H1 (cell line): Measurements from ENCODE around the gene C1S. TPM values are rescaled to one million over a fixed set of nuclear protein-coding genes. Genes with fewer than 3 reads are reported as not detected.

ENCODE experiments used
- CTCF ChIA-PET: fragments of 300-600 bp; sonication (Branson Sonifier 250); formaldehyde crosslinking; loops from one replicate; lab custom pipeline; 2021; ENCODE audit not compliant: partially characterized antibody; lab: Charles Lee
- POLR2A ChIA-PET: fragments of 300-600 bp; sonication (Branson Sonifier 250); formaldehyde crosslinking; loops from one replicate; lab custom pipeline; 2021; ENCODE audit warnings: inconsistent platforms; ENCODE audit not compliant: partially characterized antibody; lab: Charles Lee
- DNase-seq, 2 experiments: peaks; one replicate each; pipeline versions ENCODE4 v3.0.0 to v3.0.0-alpha.2; 2010 to 2022; ENCODE audit warnings: low spot score in 2 of 2, low read depth in 1 of 2, mixed read lengths in 1 of 2
- FAIRE-seq: peaks from 2 replicates; lab custom pipeline; 2011; peaks lifted over from hg19 to GRCh38; lab: Jason Lieb, UNC
- H2AFZ ChIP-seq: 2 replicates; pipeline ENCODE4 v1.8.1; 2012; ENCODE audit warnings: low read length, inconsistent platforms
- H2AK5ac ChIP-seq: 2 replicates; pipeline ENCODE4 v1.6.1; 2013; ENCODE audit warnings: low read depth, low read length
- H2BK120ac ChIP-seq: replicated peaks from 2 replicates; pipeline ENCODE3; 2013; ENCODE audit warnings: low read depth, low read length, inconsistent platforms
- H2BK12ac ChIP-seq: 2 replicates; pipeline ENCODE4 v1.6.1; 2013; ENCODE audit warnings: low read depth, low read length
- H2BK15ac ChIP-seq: 2 replicates; pipeline ENCODE4 v1.6.1; 2013; ENCODE audit warnings: low read length
- H2BK20ac ChIP-seq: 2 replicates; pipeline ENCODE4 v1.6.1; 2013; ENCODE audit warnings: low read length
- H2BK5ac ChIP-seq: 2 replicates; pipeline ENCODE4 v1.6.1; 2013; ENCODE audit warnings: low read depth, low read length
- H3K14ac ChIP-seq: 2 replicates; pipeline ENCODE4 v1.6.1; 2013; ENCODE audit warnings: inconsistent platforms; ENCODE audit not compliant: insufficient read length
- H3K18ac ChIP-seq: 2 replicates; pipeline ENCODE4 v1.6.1; 2013; ENCODE audit warnings: low read length; ENCODE audit errors: extremely low read depth
- H3K23ac ChIP-seq: 2 replicates; pipeline ENCODE4 v1.6.1; 2013; ENCODE audit warnings: inconsistent platforms; ENCODE audit not compliant: insufficient read length
- H3K23me2 ChIP-seq: 2 replicates; pipeline ENCODE4 v1.6.1; 2013; ENCODE audit warnings: low read depth, low read length
- H3K27ac ChIP-seq: 2 replicates; pipeline ENCODE4 v1.6.1; 2011; ENCODE audit warnings: low read depth, low read length, inconsistent platforms
- H3K27me3 ChIP-seq, 4 experiments: replicated peaks in 1 of 4; 1 replicate in 1 of 4; 2 replicates in 3 of 4; pipeline versions ENCODE4 v1.6.1 to v1.8.1; 2011 to 2013; ENCODE audit warnings: low read length in 3 of 4, mild to moderate bottlenecking in 3 of 4, inconsistent platforms in 2 of 4, mixed read lengths in 2 of 4, moderate library complexity in 1 of 4; ENCODE audit not compliant: control insufficient read depth in 3 of 4, insufficient read depth in 3 of 4; ENCODE audit errors: extremely low read depth in 1 of 4
- H3K36me3 ChIP-seq, 4 experiments: 2 replicates each; pipeline versions ENCODE4 v1.6.1 to v1.8.1; 2011 to 2013; ENCODE audit warnings: mild to moderate bottlenecking in 4 of 4, low read length in 3 of 4, moderate library complexity in 2 of 4, control low read depth in 1 of 4, inconsistent platforms in 1 of 4; ENCODE audit not compliant: insufficient read depth in 4 of 4, control insufficient read depth in 2 of 4
- H3K4ac ChIP-seq: replicated peaks from 2 replicates; pipeline ENCODE3; 2013; ENCODE audit warnings: low read length, low read depth, mixed read lengths, inconsistent platforms; ENCODE audit not compliant: insufficient read length
- H3K4me1 ChIP-seq, 4 experiments: replicated peaks in 1 of 4; 1 replicate in 1 of 4; 2 replicates in 3 of 4; pipeline versions ENCODE4 v1.6.1 to v1.8.1; 2011 to 2013; ENCODE audit warnings: low read length in 3 of 4, inconsistent platforms in 2 of 4, mixed read lengths in 1 of 4; ENCODE audit not compliant: insufficient read depth in 4 of 4, control insufficient read depth in 3 of 4
- H3K4me2 ChIP-seq, 2 experiments: 2 replicates each; pipeline versions ENCODE4 v1.6.1 to v1.8.1; 2011 to 2013; ENCODE audit warnings: low read depth in 2 of 2, low read length in 2 of 2, control low read depth in 1 of 2, inconsistent platforms in 1 of 2, mild to moderate bottlenecking in 1 of 2; ENCODE audit not compliant: insufficient read depth in 1 of 2
- H3K4me3 ChIP-seq, 4 experiments: fragments of 200-600, 300-600 bp in 1 of 4; sonication (generic), shearing (Covaris generic), sonication (Bioruptor Twin) in 1 of 4; 2 replicates each; pipeline versions ENCODE4 v1.5.1 to v1.8.1; 2011 to 2016; ENCODE audit warnings: low read length in 4 of 4, low read depth in 3 of 4, control low read depth in 2 of 4, inconsistent platforms in 2 of 4, mild to moderate bottlenecking in 2 of 4, mixed read lengths in 1 of 4, moderate library complexity in 1 of 4; ENCODE audit not compliant: insufficient read depth in 2 of 4; ENCODE audit errors: extremely low read depth in 1 of 4
- H3K56ac ChIP-seq: replicated peaks from 2 replicates; pipeline ENCODE3; 2013; ENCODE audit warnings: low read depth, mild to moderate bottlenecking, mixed read lengths, low read length, inconsistent platforms; ENCODE audit not compliant: insufficient read length
- H3K79me1 ChIP-seq: 2 replicates; pipeline ENCODE4 v1.6.1; 2013; ENCODE audit warnings: low read depth, low read length, control low read depth
- H3K79me2 ChIP-seq, 2 experiments: 2 replicates each; pipeline versions ENCODE4 v1.6.1 to v1.8.1; 2012 to 2013; ENCODE audit warnings: low read length in 2 of 2, mild to moderate bottlenecking in 2 of 2, inconsistent platforms in 1 of 2; ENCODE audit not compliant: insufficient read depth in 2 of 2, control insufficient read depth in 1 of 2
- H3K9ac ChIP-seq, 4 experiments: replicated peaks in 1 of 4; 1 replicate in 1 of 4; 2 replicates in 3 of 4; pipeline versions ENCODE4 v1.6.1 to v1.8.1; 2011 to 2013; ENCODE audit warnings: low read depth in 3 of 4, low read length in 3 of 4, control low read depth in 2 of 4, mild to moderate bottlenecking in 2 of 4, moderate library complexity in 2 of 4, inconsistent platforms in 1 of 4; ENCODE audit errors: extremely low read depth in 1 of 4
- H3K9me3 ChIP-seq, 2 experiments: 2 replicates each; pipeline versions ENCODE4 v1.6.1 to v1.8.1; 2012 to 2013; ENCODE audit warnings: mild to moderate bottlenecking in 2 of 2, moderate library complexity in 2 of 2, control low read depth in 1 of 2, inconsistent platforms in 1 of 2, low read depth in 1 of 2, low read length in 1 of 2, mixed read lengths in 1 of 2; ENCODE audit not compliant: insufficient read depth in 2 of 2
- H4K20me1 ChIP-seq, 2 experiments: replicated peaks in 1 of 2; 2 replicates each; pipeline versions ENCODE3 to v1.8.1; 2011 to 2013; ENCODE audit warnings: inconsistent platforms in 2 of 2, low read length in 2 of 2, mild to moderate bottlenecking in 1 of 2; ENCODE audit not compliant: insufficient read depth in 2 of 2, control insufficient read depth in 1 of 2
- H4K5ac ChIP-seq: 2 replicates; pipeline ENCODE4 v1.6.1; 2013; ENCODE audit warnings: low read length, low read depth, mixed read lengths, inconsistent platforms; ENCODE audit not compliant: insufficient read length
- H4K8ac ChIP-seq: 2 replicates; pipeline ENCODE4 v1.8.0; 2013; ENCODE audit warnings: mild to moderate bottlenecking, moderate library complexity, low read length, inconsistent platforms; ENCODE audit not compliant: insufficient read depth; ENCODE audit errors: extremely low read depth
- H4K91ac ChIP-seq: replicated peaks from 2 replicates; pipeline ENCODE3; 2013; ENCODE audit warnings: low read length, mixed read lengths, inconsistent platforms; ENCODE audit not compliant: insufficient read length
- BACH1 ChIP-seq: IDR thresholded peaks from 2 replicates; pipeline ENCODE4 v1.6.1; 2012; ENCODE audit warnings: low read length, improper control_type of control experiment
- CTBP2 ChIP-seq: IDR thresholded peaks from 2 replicates; pipeline ENCODE4 v1.7.0; 2011; ENCODE audit warnings: borderline replicate concordance, mild to moderate bottlenecking, moderate library complexity, mixed read lengths, low read length; ENCODE audit not compliant: insufficient read depth, insufficient read length
- JUND ChIP-seq: IDR thresholded peaks from 2 replicates; pipeline ENCODE4 v1.6.1; 2011; ENCODE audit warnings: mild to moderate bottlenecking, improper control_type of control experiment, low read length
- KDM4A ChIP-seq: IDR thresholded peaks from one replicate; pipeline ENCODE4 v1.7.1; 2012; ENCODE audit warnings: low read depth, mild to moderate bottlenecking, moderate library complexity, low read length, inconsistent platforms; ENCODE audit not compliant: severe bottlenecking
- KDM5A ChIP-seq: fragments of 200-600 bp; IDR thresholded peaks from 2 replicates; pipeline ENCODE4 v1.7.1; 2012; ENCODE audit warnings: mild to moderate bottlenecking, low read length, inconsistent platforms, mixed read lengths
- WGBS, 2 experiments: shearing (Covaris generic) in 1 of 2; methylation state at CpG; one replicate each; pipeline versions ENCODE4 v1.1.6 to v1.1.7; 2013 to 2015; ENCODE audit warnings: low lambda C conversion rate in 2 of 2, mixed read lengths in 2 of 2, inconsistent platforms in 1 of 2, low coverage in 1 of 2, missing lambda C conversion rate in 1 of 2; ENCODE audit not compliant: insufficient replicate concordance in 2 of 2, insufficient coverage in 1 of 2, insufficient read length in 1 of 2; ENCODE audit errors: extremely low coverage in 1 of 2, missing lambda C conversion rate in 1 of 2; 5-methylcytosine and 5-hydroxymethylcytosine counted together
- polyA plus RNA-seq, 7 experiments: library from polyadenylated mRNA; depleted of rRNA in 3 of 7; stranded (reverse) in 5 of 7; unstranded in 2 of 7; fragments of >200 nt in 5 of 7; fragments of 200-250 nt in 2 of 7; gene quantifications; 1 replicate in 5 of 7; 2 replicates in 1 of 7; 4 replicates in 1 of 7; pipeline versions ENCODE4 v1.2.1 to v1.2.3, GENCODE V29; 2011 to 2013; ENCODE audit warnings: missing spikeins in 2 of 7, mixed read lengths in 2 of 7
- total RNA-seq: library from RNA; stranded (reverse); fragmentation: NEBNext Ultra II Directional; extraction: Animal tissue kit (Norgen Biotek cat#: 25700); gene quantifications from 2 replicates; pipeline ENCODE4 v1.2.1, GENCODE V29; 2021

C1S gene
- total and polyA plus RNA-seq, 2 of the 8 experiments (the other 6 are each of a cell fraction or from before 2014, with no cell fraction given) = 4.4 to 7.3 TPM

DNA sequence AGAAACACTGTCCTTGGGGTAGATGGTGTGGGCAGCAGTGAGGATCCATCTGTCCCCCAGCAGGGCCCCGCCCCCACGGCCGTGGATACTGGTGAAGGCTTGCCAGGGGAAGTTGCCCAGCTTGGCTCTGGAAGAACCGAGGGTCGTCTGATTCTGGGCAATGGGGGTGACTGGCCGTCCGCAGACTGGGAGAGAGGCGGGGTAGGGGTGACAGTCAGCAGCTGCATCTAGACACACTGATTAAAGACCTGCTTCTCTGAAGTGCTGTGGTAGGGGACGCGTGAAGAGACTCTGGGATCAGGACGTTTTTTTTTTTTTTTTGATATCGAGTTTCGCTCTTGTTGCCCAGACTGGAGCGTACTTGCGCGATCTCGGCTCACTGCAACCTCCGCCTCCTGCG, 36.5 kb downstream of the C1S start:
- Histone ChIP-seq H3K9ac (no peak overlapping the region), H3K14ac (no peak overlapping the region), H3K79me2 (no peaks in the 10 kb centered on the region), H4K20me1 (peaks cover 0 to 5% of the 10 kb centered on the region in 2 experiments), H4K91ac (no peak overlapping the region), H3K23me2 (peaks cover 1% of the 10 kb centered on the region; the same call in 1 of the 2 replicates), H2BK120ac (no peak overlapping the region), H3K18ac (no peak overlapping the region), H3K4me3 (no peak overlapping the region), H2AFZ (no peak overlapping the region), H3K79me1 (no peaks in the 10 kb centered on the region; the same call in 1 of the 2 replicates), H3K27me3 (no peaks in the 10 kb centered on the region), H2BK12ac (no peak overlapping the region), H3K4ac (no peak overlapping the region), H2AK5ac (no peak overlapping the region), H3K4me1 (peaks cover 0 to 5% (median 3%) of the 10 kb centered on the region in 4 experiments; a peak in 6 of 7 replicates), H2BK20ac (no peak overlapping the region), H4K8ac (no peak overlapping the region), H2BK15ac (no peak overlapping the region), H3K27ac (no peak overlapping the region), H2BK5ac (0 out of 2 replicates have a peak overlapping the region, but pooled peaks have one; percentile 24), H3K4me2 (no peak overlapping the region), H3K23ac (no peak overlapping the region), H3K56ac (no peak overlapping the region), H3K36me3 (peaks cover 0 to 11% (median 2%) of the 10 kb centered on the region in 4 experiments; a peak in 3 of 8 replicates), H4K5ac (no peak overlapping the region), H3K9me3 (no peaks in the 10 kb centered on the region)
- WGBS, 2 experiments = 90% methylated on average over 18 of the region's 19 CpGs; no CpG with 5 or more reads in 1 of the 2 experiments
- POLR2A ChIA-PET = interaction anchor here (0.7 to 5.6 kb wide), 9 partner anchors 8 to 1815 kb away, joined by 3 to 42 read pairs (median 3); partner anchors contain the start of genes C12orf57, C1RL, C1S and RNU7-1
- DNase-seq = no peak
- FAIRE-seq = no peak
- CTCF ChIA-PET = interaction anchor here (0.8 to 2.2 kb wide), 6 partner anchors 11 to 128 kb away, joined by 3 to 17 read pairs (median 5); partner anchors contain the start of gene C1RL
- TF ChIP-seq KDM5A = no peak
- TF ChIP-seq BACH1 = no peak
- TF ChIP-seq CTBP2 = no peak
- TF ChIP-seq KDM4A = no peak
- TF ChIP-seq JUND = no peak
